ENCODE data around the gene ZNF283. TPM values are rescaled to one million over a fixed set of nuclear protein-coding genes. Genes with fewer than 3 reads are reported as not detected.
A peak's percentile ranks its signal among the peaks of the same experiment; 100 is the strongest.

The ZNF283 gene
- 10 to 100 TPM in 3 of 4 donors, 1 to 10 TPM in 1; 9.6 to 11.4 (median 10.5) TPM for total RNA-seq

GRCh38 chr19:43826787-43827754 is at the start of gene ZNF283:
Gene ZNF283, plus strand, starts transcription at chr19:43827321. Its CDS starts 6,184 bp downstream, at chr19:43833505.
- Histone ChIP-seq H3K4me1 (peaks cover 0 to 15% (median 0%) of the 10 kb centered on the region in 3 donors), H3K36me3 (peaks cover 0 to 40% of the 10 kb centered on the region in 2 donors), H3K27ac (peak within 1 kb of the TSS in 3 of 4 donors; percentile 72 to 81 (median 74)), H3K9me3 (no peaks in the 10 kb centered on the region), H3K27me3 (no peaks in the 10 kb centered on the region), H3K4me3 (peak within 1 kb of the TSS; percentile 59 to 60)
- TF ChIP-seq EP300 (IDR thresholded peaks at IDR 0.05) = no peak
- peak in 1 of 4 experiments; percentile 8 for TF ChIP-seq CTCF (IDR thresholded peaks at IDR 0.05)
- no peak for TF ChIP-seq POLR2A (IDR thresholded peaks at IDR 0.05)
- peak; percentile 16 for TF ChIP-seq POLR2AphosphoS5 (IDR thresholded peaks at IDR 0.05)
- WGBS, 2 donors (ENCODE audit: low coverage in 1 of 2) = 2 to 6% methylated on average over 9 to 20 of the region's 46 CpGs
- peak; percentile 99 for ATAC-seq

GRCh38 chr19:43778651-43779050 is 48.5 kb upstream of the ZNF283 start:
- Histone ChIP-seq H3K4me3 (no peak overlapping the region), H3K27me3 (peaks cover 75% of the 10 kb centered on the region), H3K36me3 (no peaks in the 10 kb centered on the region), H3K4me1 (peaks cover 0 to 40% (median 18%) of the 10 kb centered on the region in 3 donors), H3K27ac (peak overlapping the region in 1 of 4 donors; percentile 53), H3K9me3 (no peaks in the 10 kb centered on the region)
- no CpG with 5 or more reads among the region's 1 CpG for WGBS, 2 donors (ENCODE audit: low coverage in 1 of 2)
- TF ChIP-seq CTCF (IDR thresholded peaks at IDR 0.05) = no peak
- TF ChIP-seq EP300 (IDR thresholded peaks at IDR 0.05) = no peak
- no peak for TF ChIP-seq POLR2A (IDR thresholded peaks at IDR 0.05)
- no peak for TF ChIP-seq POLR2AphosphoS5 (IDR thresholded peaks at IDR 0.05)
- ATAC-seq = no peak

- peak overlapping the region in 2 of 4 donors; percentile 24 to 53 for H3K27ac ChIP-seq
- 54 to 89% methylated on average over 3 to 9 of the region's 16 CpGs for WGBS, 2 donors (ENCODE audit: low coverage in 1 of 2)
- no peak overlapping the region for H3K4me3 ChIP-seq
- ATAC-seq = no peak
- TF ChIP-seq EP300 (IDR thresholded peaks at IDR 0.05) = no peak
- no peak for TF ChIP-seq POLR2AphosphoS5 (IDR thresholded peaks at IDR 0.05)
- TF ChIP-seq POLR2A (IDR thresholded peaks at IDR 0.05) = no peak
- H3K4me1 ChIP-seq = peaks cover 0 to 35% (median 17%) of the 10 kb centered on the region in 3 donors
- peaks cover 75% of the 10 kb centered on the region for H3K27me3 ChIP-seq
- no peaks in the 10 kb centered on the region for H3K9me3 ChIP-seq
- H3K36me3 ChIP-seq = no peaks in the 10 kb centered on the region
These were observed 47.8 kb upstream of the ZNF283 start for GRCh38 chr19:43779147-43779819.

- WGBS, 2 donors (ENCODE audit: low coverage in 1 of 2) = 55% methylated on average over 2 of the region's 3 CpGs; no CpG with 5 or more reads in 1 of the 2 donors
- peaks cover 74% of the 10 kb centered on the region for H3K27me3 ChIP-seq
- H3K4me3 ChIP-seq = no peak overlapping the region
- no peak for ATAC-seq
- no peaks in the 10 kb centered on the region for H3K36me3 ChIP-seq
- TF ChIP-seq EP300 (IDR thresholded peaks at IDR 0.05) (no peak), POLR2A (IDR thresholded peaks at IDR 0.05) (no peak), POLR2AphosphoS5 (IDR thresholded peaks at IDR 0.05) (no peak), CTCF (IDR thresholded peaks at IDR 0.05) (no peak)
- peak overlapping the region in 2 of 4 donors; percentile 24 to 53 for H3K27ac ChIP-seq
- H3K4me1 ChIP-seq = peaks cover 0 to 35% (median 16%) of the 10 kb centered on the region in 3 donors
- H3K9me3 ChIP-seq = no peaks in the 10 kb centered on the region
These were observed 47.3 kb upstream of the ZNF283 start for GRCh38 chr19:43779820-43780219.
